ENCODE data around the gene NDUFA11.

The NDUFA11 gene

GRCh38 chr19:5873617-5874199, 29.9 kb downstream of the NDUFA11 start:
- Histone ChIP-seq H3K4me2 (ENCODE audit: low read length) (no peak overlapping the region), H3K4me3 (ENCODE audit: low read length) (no peak overlapping the region), H3K4me1 (ENCODE audit: control insufficient read depth, low read length) (no peaks in the 10 kb centered on the region), H3K9me3 (ENCODE audit: control insufficient read depth, insufficient read depth, low read length) (no peaks in the 10 kb centered on the region), H3K27ac (ENCODE audit: low read depth, low read length) (no peak overlapping the region), H3K27me3 (ENCODE audit: control insufficient read depth, low read length) (no peaks in the 10 kb centered on the region), H3K9me2 (replicated peaks; ENCODE audit: control insufficient read depth, low read length) (no peaks in the 10 kb centered on the region), H4K20me1 (ENCODE audit: control insufficient read depth, insufficient read depth, low read depth, low read length) (no peaks in the 10 kb centered on the region), H3K79me2 (ENCODE audit: control insufficient read depth, low read length) (no peaks in the 10 kb centered on the region), H3F3A (ENCODE audit: control insufficient read depth, insufficient read depth) (no peaks in the 10 kb centered on the region), H3K36me3 (ENCODE audit: control insufficient read depth, low read length) (no peaks in the 10 kb centered on the region)
- no peak for TF ChIP-seq EZH2phosphoT487 (IDR thresholded peaks at IDR 0.05; ENCODE audit: borderline replicate concordance, low read length)
- TF ChIP-seq CTCF (IDR thresholded peaks at IDR 0.05; ENCODE audit: low read depth, low read length, poor library complexity, severe bottlenecking): no peak

- Histone ChIP-seq H3K4me1 (ENCODE audit: control insufficient read depth, low read length) (no peaks in the 10 kb centered on the region), H3K27me3 (ENCODE audit: control insufficient read depth, low read length) (no peaks in the 10 kb centered on the region), H3K4me2 (ENCODE audit: low read length) (no peak overlapping the region), H3K36me3 (ENCODE audit: control insufficient read depth, low read length) (no peaks in the 10 kb centered on the region), H3K79me2 (ENCODE audit: control insufficient read depth, low read length) (no peaks in the 10 kb centered on the region), H4K20me1 (ENCODE audit: control insufficient read depth, insufficient read depth, low read depth, low read length) (no peaks in the 10 kb centered on the region), H3F3A (ENCODE audit: control insufficient read depth, insufficient read depth) (no peaks in the 10 kb centered on the region), H3K27ac (ENCODE audit: low read depth, low read length) (no peak overlapping the region), H3K9me3 (ENCODE audit: control insufficient read depth, insufficient read depth, low read length) (no peaks in the 10 kb centered on the region), H3K4me3 (ENCODE audit: low read length) (no peak overlapping the region), H3K9me2 (replicated peaks; ENCODE audit: control insufficient read depth, low read length) (no peaks in the 10 kb centered on the region)
- no peak for TF ChIP-seq EZH2phosphoT487 (IDR thresholded peaks at IDR 0.05; ENCODE audit: borderline replicate concordance, low read length)
- TF ChIP-seq CTCF (IDR thresholded peaks at IDR 0.05; ENCODE audit: low read depth, low read length, poor library complexity, severe bottlenecking): no peak
These were observed 32.6 kb downstream of the NDUFA11 start for GRCh38 chr19:5870986-5871394.

- Histone ChIP-seq H3K27me3 (ENCODE audit: control insufficient read depth, low read length) (no peaks in the 10 kb centered on the region), H3K4me2 (ENCODE audit: low read length) (no peak overlapping the region), H4K20me1 (ENCODE audit: control insufficient read depth, insufficient read depth, low read depth, low read length) (no peaks in the 10 kb centered on the region), H3K9me2 (replicated peaks; ENCODE audit: control insufficient read depth, low read length) (no peaks in the 10 kb centered on the region), H3K4me1 (ENCODE audit: control insufficient read depth, low read length) (no peaks in the 10 kb centered on the region), H3K36me3 (ENCODE audit: control insufficient read depth, low read length) (no peaks in the 10 kb centered on the region), H3K4me3 (ENCODE audit: low read length) (no peak overlapping the region), H3F3A (ENCODE audit: control insufficient read depth, insufficient read depth) (no peaks in the 10 kb centered on the region), H3K79me2 (ENCODE audit: control insufficient read depth, low read length) (no peaks in the 10 kb centered on the region), H3K27ac (ENCODE audit: low read depth, low read length) (no peak overlapping the region), H3K9me3 (ENCODE audit: control insufficient read depth, insufficient read depth, low read length) (no peaks in the 10 kb centered on the region)
- no peak for TF ChIP-seq EZH2phosphoT487 (IDR thresholded peaks at IDR 0.05; ENCODE audit: borderline replicate concordance, low read length)
- TF ChIP-seq CTCF (IDR thresholded peaks at IDR 0.05; ENCODE audit: low read depth, low read length, poor library complexity, severe bottlenecking): no peak
These were observed 36.1 kb downstream of the NDUFA11 start for GRCh38 chr19:5867201-5868136.

All from DOHH2 (cell line).